Gastroesophageal sphincter (tissue), 2 donors: ENCODE measurements around the gene TRIP12.

Source experiments
- POLR2A ChIP-seq, 2 donors: fragments of 450-650 bp; IDR thresholded peaks; one replicate each; pipeline ENCODE4 v1.6.1; 2017; ENCODE audit warnings: antibody characterized with exemption in 2 of 2, mild to moderate bottlenecking in 2 of 2, moderate library complexity in 1 of 2
- POLR2AphosphoS5 ChIP-seq: sonication (generic); formaldehyde crosslinking; IDR thresholded peaks from one replicate; pipeline ENCODE4 v1.6.1; 2017; ENCODE audit warnings: antibody characterized with exemption

DNA sequence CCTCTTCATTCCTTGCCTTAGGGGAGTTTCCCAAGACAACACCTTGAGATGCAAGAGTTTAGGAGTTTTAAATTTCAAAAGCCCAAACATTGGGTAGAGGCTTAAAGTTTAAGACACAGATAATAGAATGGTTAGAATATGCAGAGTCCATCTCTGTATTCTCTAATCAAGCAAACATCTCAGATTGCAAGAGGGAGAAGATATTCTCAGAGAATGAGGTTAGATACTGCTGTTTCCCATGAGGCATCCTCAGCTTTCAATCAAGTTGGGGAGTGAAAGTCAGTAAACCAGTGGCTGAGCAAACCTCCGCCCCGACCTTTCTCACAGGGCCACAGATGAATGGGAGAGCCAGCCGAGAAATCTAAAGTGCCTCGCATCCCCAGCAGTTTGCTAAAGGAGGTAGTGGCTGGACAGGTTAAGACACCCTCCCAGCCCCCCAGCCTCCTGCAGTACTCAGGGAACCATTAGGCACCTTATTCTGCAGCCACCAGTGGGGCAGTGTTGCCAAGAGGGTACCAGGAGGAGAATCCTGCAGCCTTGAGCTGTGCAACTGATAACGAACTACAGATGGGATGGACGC lies 30.5 kb upstream of the TRIP12 start:
- TF ChIP-seq POLR2A (IDR thresholded peaks at IDR 0.05): no peak
- TF ChIP-seq POLR2AphosphoS5: no peak
